LNCaP clone FGC (cell line): ENCODE results near the gene PER3.

Experiments
- DNase-seq: peaks from one replicate; pipeline ENCODE4 v3.0.0-alpha.2; 2011; ENCODE audit warnings: low read depth
- H3K4me3 ChIP-seq: 2 replicates; pipeline ENCODE4 v1.5.1; 2011; ENCODE audit warnings: mild to moderate bottlenecking, low read depth, low read length, control low read depth
- CTCF ChIP-seq: IDR thresholded peaks from 2 replicates; pipeline ENCODE4 v1.5.1; 2012; ENCODE audit warnings: mild to moderate bottlenecking; ENCODE audit not compliant: control insufficient read depth, insufficient read depth; ENCODE audit errors: extremely low read depth

The PER3 gene

DNA sequence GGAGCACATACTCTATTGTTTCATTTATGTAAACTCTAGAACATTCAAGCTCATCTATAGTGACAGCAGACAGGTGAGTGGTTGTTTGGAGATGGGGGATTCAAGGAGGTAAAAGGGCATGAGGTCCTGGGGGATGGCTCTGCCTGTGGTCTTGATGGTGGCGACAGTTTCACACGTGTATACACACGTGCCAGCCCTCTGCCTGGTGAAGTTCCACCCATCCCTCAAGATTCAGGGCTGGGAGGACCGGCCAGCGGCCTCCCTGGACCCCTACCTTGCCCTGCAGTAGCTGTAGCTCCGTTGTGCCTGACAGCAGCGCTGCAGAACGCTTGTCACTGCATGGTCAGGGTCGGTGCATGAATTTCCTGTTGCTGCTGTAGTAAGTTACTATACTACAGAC is 107.7 kb downstream of the PER3 start:
- TF ChIP-seq CTCF, result no peak
- DNase-seq, result no peak
- H3K4me3 ChIP-seq, result no peak overlapping the region

DNA sequence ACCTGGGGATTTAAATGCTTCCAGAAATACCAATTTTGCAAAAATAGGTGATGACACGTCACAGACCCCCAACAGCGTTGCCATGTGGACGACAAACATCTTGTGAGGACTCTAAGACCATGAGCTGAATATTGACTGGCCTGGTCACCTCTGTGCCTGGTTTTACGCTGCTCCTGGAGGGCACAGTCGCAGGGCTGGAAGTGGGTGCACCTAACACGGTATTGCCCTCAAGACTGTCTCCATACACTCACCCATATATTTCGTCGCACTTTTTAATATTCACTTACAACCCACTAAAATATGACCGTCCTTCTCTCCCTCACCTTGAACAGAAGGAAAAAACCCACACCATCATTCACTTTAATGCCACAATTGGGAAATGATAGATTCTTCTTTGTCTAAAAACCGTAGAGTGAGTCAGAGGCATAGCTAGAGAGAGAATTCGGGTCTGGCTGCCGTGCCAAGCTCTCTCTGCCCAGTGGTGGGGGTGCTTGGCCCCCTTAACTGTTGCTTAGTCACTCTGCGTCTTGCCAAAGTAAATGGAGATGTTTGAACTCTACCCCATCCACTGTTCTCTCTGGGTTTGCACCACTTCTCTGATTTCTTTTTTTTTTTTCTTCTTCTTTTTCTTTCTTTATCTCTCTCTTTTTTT is 109.6 kb downstream of the PER3 start:
- no peak overlapping the region for H3K4me3 ChIP-seq
- TF ChIP-seq CTCF, result no peak
- no peak for DNase-seq
